Fibroblast of upper back skin (primary cell): Measurements from ENCODE around the gene CENPX.

Experiments
- DNase-seq: peaks from one replicate; pipeline ENCODE4 v3.0.0-alpha.2; 2013

The CENPX gene

GRCh38 chr17:82055023-82055964 is 32.6 kb upstream of the CENPX start:
- DNase-seq: no peak

- DNase-seq: no peak
These were observed 31.8 kb upstream of the CENPX start for GRCh38 chr17:82054351-82055022.

- no peak for DNase-seq
These were observed 31.0 kb upstream of the CENPX start for GRCh38 chr17:82053556-82054263.

GRCh38 chr17:82053130-82053529 is 30.5 kb upstream of the CENPX start:
- DNase-seq: no peak

GRCh38 chr17:82052638-82053059 is 30.0 kb upstream of the CENPX start:
- no peak for DNase-seq

- peak; percentile 33 for DNase-seq
These were observed 29.3 kb upstream of the CENPX start, which contains the start of the genes GPS1 and RFNG for GRCh38 chr17:82051776-82052637. TSS of gene GPS1 (plus strand) at chr17:82051898. CDS start at chr17:82051932, 34 bp downstream. TSS of gene RFNG (minus strand) at chr17:82051811. CDS start at chr17:82051766, 45 bp downstream.

GRCh38 chr17:82050761-82051641 is 28.3 kb upstream of the CENPX start:
- DNase-seq: no peak

GRCh38 chr17:82050152-82050760 is 27.6 kb upstream of the CENPX start:
- DNase-seq: no peak

GRCh38 chr17:82049521-82049971 is 26.9 kb upstream of the CENPX start:
- no peak for DNase-seq

- DNase-seq: no peak
These were observed 26.4 kb upstream of the CENPX start for GRCh38 chr17:82049106-82049505.

GRCh38 chr17:82048571-82048971 is 25.9 kb upstream of the CENPX start:
- DNase-seq: no peak

- DNase-seq: no peak
These were observed 25.4 kb upstream of the CENPX start for GRCh38 chr17:82047914-82048570.

- no peak for DNase-seq
These were observed 24.7 kb upstream of the CENPX start for GRCh38 chr17:82047379-82047778.

GRCh38 chr17:82046903-82047302 is 24.2 kb upstream of the CENPX start:
- no peak for DNase-seq

- DNase-seq: no peak
These were observed 23.3 kb upstream of the CENPX start for GRCh38 chr17:82045936-82046484.

- DNase-seq: no peak
These were observed 20.8 kb upstream of the CENPX start for GRCh38 chr17:82043507-82043906.

- DNase-seq: no peak
These were observed 20.0 kb upstream of the CENPX start for GRCh38 chr17:82042649-82043048.

GRCh38 chr17:82041144-82041814 is 18.6 kb upstream of the CENPX start:
- no peak for DNase-seq

GRCh38 chr17:82039695-82040299 is 17.1 kb upstream of the CENPX start:
- DNase-seq: no peak
